ENCODE measurements around the gene TSPAN18. TPM values are rescaled to one million over a fixed set of nuclear protein-coding genes. Genes with fewer than 3 reads are reported as not detected.

The TSPAN18 gene
- total and polyA plus RNA-seq, 2 of the 4 experiments (the other 2 are of a cell fraction) = 0.36 to 1.1 TPM

DNA sequence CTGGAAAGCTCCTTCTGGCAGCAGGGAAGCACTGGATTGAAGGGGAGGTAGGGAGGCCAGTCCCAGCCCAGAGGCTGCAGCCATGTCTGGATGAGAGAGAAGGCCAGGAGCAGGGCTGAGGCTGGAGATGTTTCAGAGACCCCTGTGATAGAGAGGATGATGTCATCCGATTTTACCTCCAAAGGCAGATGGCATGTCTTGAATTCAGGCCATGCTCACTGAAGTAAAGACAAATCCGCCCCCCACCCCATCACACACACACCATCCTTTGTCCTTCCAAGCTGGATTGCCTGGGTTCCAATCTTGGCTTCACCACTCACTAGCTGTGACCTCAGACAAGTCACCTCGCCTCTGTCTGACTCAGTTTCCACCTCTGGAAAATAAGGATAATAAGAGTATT lies 176.8 kb downstream of the TSPAN18 start:
- dilution Hi-C loops (cut with HindIII; ENCODE audit: low sequenced_read_pairs, unreplicated experiment) = no loop called here
- H3K23ac ChIP-seq (ENCODE audit: low read depth, low read length) = no peak overlapping the region
- H3K4me3 ChIP-seq (ENCODE audit: insufficient read depth, low read depth, low read length) = no peak overlapping the region
- H2BK120ac ChIP-seq (ENCODE audit: low read depth, low read length) = no peak overlapping the region
- H2AFZ ChIP-seq (replicated peaks; ENCODE audit: low read length, poor library complexity) = no peak overlapping the region
- H3K9me1 ChIP-seq (ENCODE audit: insufficient read depth, low read length) = no peaks in the 10 kb centered on the region
- H3K9me3 ChIP-seq (ENCODE audit: control insufficient read depth, insufficient read depth, low read length) = peaks cover 5% of the 10 kb centered on the region; the same call in 1 of the 2 replicates
- no peak overlapping the region for H3K27ac ChIP-seq (ENCODE audit: insufficient read depth, low read length)
- no peak overlapping the region for H2AK5ac ChIP-seq (ENCODE audit: low read depth, low read length)
- no peak overlapping the region for H3K56ac ChIP-seq (ENCODE audit: extremely low read depth, insufficient read depth, low read length)
- DNase-seq (no peak), ATAC-seq (ENCODE audit: low read depth) (no peak)
- intact Hi-C loops (cut with micrococcal nuclease) = no loop called here
- no peak overlapping the region for H3K4ac ChIP-seq (ENCODE audit: low read depth, low read length)
- H4K5ac ChIP-seq (ENCODE audit: low read depth, low read length) = no peak overlapping the region
- H2BK5ac ChIP-seq (ENCODE audit: low read depth, low read length, poor library complexity, severe bottlenecking) = no peak overlapping the region
- no peak overlapping the region for H4K8ac ChIP-seq (ENCODE audit: low read depth in 2 of 2, low read length in 2 of 2)
- H2BK20ac ChIP-seq (ENCODE audit: low read depth, low read length) = no peak overlapping the region
- no peaks in the 10 kb centered on the region for H3K79me1 ChIP-seq (ENCODE audit: low read depth in 1 of 2, low read length in 2 of 2)
- ChIA-PET CTCF (no interaction called here), POLR2A (ENCODE audit: unreplicated experiment) (no interaction called here)
- H2BK15ac ChIP-seq (ENCODE audit: low read depth, low read length) = no peak overlapping the region
- peaks cover 2% of the 10 kb centered on the region; the same call in 1 of the 2 replicates for H3K4me1 ChIP-seq (ENCODE audit: control insufficient read depth, insufficient read depth, low read length)
- H4K20me1 ChIP-seq (ENCODE audit: insufficient read depth, low read length) = no peaks in the 10 kb centered on the region
- no TSS peak for BruUV-seq (replicated peaks)
- in situ Hi-C loops (cut with MboI; ENCODE audit: low sequenced_read_pairs) = loop anchor here (25.0 kb wide), 1 partner anchor 791 kb away; no protein-coding TSS in a partner anchor
- H3K18ac ChIP-seq (ENCODE audit: low read depth, low read length) = no peak overlapping the region
- no CpG with 5 or more reads among the region's 3 CpGs for WGBS, 2 experiments (ENCODE audit: extremely low coverage in 2 of 2, insufficient read length in 1 of 2)
- no peaks in the 10 kb centered on the region for H3K36me3 ChIP-seq (ENCODE audit: control insufficient read depth, insufficient read depth, low read length)
- H2AK9ac ChIP-seq (replicated peaks; ENCODE audit: low read depth, low read length, poor library complexity) = no peak overlapping the region
- no peak for TF ChIP-seq CHD1 (IDR thresholded peaks at IDR 0.05; ENCODE audit: low read depth, low read length)
- TF ChIP-seq RCOR1 (IDR thresholded peaks at IDR 0.05; ENCODE audit: insufficient replicate concordance, low read length) = no peak
- no peak for TF ChIP-seq POLR2A (IDR thresholded peaks at IDR 0.05; ENCODE audit: low read depth, low read length)
- TF ChIP-seq RAD21 (IDR thresholded peaks at IDR 0.05; ENCODE audit: low read length) = no peak
- TF ChIP-seq SMC3 (IDR thresholded peaks at IDR 0.05; ENCODE audit: low read depth, low read length) = no peak
- TF ChIP-seq, protein P1, sequence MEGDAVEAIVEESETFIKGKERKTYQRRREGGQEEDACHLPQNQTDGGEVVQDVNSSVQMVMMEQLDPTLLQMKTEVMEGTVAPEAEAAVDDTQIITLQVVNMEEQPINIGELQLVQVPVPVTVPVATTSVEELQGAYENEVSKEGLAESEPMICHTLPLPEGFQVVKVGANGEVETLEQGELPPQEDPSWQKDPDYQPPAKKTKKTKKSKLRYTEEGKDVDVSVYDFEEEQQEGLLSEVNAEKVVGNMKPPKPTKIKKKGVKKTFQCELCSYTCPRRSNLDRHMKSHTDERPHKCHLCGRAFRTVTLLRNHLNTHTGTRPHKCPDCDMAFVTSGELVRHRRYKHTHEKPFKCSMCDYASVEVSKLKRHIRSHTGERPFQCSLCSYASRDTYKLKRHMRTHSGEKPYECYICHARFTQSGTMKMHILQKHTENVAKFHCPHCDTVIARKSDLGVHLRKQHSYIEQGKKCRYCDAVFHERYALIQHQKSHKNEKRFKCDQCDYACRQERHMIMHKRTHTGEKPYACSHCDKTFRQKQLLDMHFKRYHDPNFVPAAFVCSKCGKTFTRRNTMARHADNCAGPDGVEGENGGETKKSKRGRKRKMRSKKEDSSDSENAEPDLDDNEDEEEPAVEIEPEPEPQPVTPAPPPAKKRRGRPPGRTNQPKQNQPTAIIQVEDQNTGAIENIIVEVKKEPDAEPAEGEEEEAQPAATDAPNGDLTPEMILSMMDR (conservative IDR thresholded peaks at IDR 0.05; ENCODE audit: low read depth, low read length) = no peak
- TF ChIP-seq MAZ (IDR thresholded peaks at IDR 0.05; ENCODE audit: borderline replicate concordance, low read depth, low read length) = no peak
- TF ChIP-seq MXI1 (IDR thresholded peaks at IDR 0.05; ENCODE audit: borderline replicate concordance, low read depth, low read length) = no peak
- TF ChIP-seq CEBPB (IDR thresholded peaks at IDR 0.05; ENCODE audit: low read depth, low read length) = no peak
- TF ChIP-seq, protein P2, sequence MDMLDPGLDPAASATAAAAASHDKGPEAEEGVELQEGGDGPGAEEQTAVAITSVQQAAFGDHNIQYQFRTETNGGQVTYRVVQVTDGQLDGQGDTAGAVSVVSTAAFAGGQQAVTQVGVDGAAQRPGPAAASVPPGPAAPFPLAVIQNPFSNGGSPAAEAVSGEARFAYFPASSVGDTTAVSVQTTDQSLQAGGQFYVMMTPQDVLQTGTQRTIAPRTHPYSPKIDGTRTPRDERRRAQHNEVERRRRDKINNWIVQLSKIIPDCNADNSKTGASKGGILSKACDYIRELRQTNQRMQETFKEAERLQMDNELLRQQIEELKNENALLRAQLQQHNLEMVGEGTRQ (IDR thresholded peaks at IDR 0.05; ENCODE audit: low read depth, low read length) = no peak
- TF ChIP-seq MAFK (IDR thresholded peaks at IDR 0.05; ENCODE audit: low read depth, low read length) = no peak
- TF ChIP-seq BHLHE40 (IDR thresholded peaks at IDR 0.05; ENCODE audit: low read depth, low read length) = no peak
- no peak overlapping the region for H4K91ac ChIP-seq (ENCODE audit: insufficient read depth, low read depth, low read length)
- H3K14ac ChIP-seq (replicated peaks; ENCODE audit: low read depth, low read length) = no peak overlapping the region
- no peak overlapping the region for H3K9ac ChIP-seq (ENCODE audit: low read depth, low read length)
- H3K4me2 ChIP-seq (ENCODE audit: low read depth, low read length) = no peak overlapping the region
- peaks cover 22% of the 10 kb centered on the region for H3K27me3 ChIP-seq (ENCODE audit: control insufficient read depth, insufficient read depth, low read length)

All from IMR-90 (cell line).